Measurements from ENCODE around the gene COL6A5.

GRCh38 chr3:130426206-130426605 is 80.7 kb downstream of the COL6A5 start:
- no peak for TF ChIP-seq RCOR1 (conservative IDR thresholded peaks at IDR 0.05; ENCODE audit: low read depth, low read length)
- TF ChIP-seq SIN3A (IDR thresholded peaks at IDR 0.05; ENCODE audit: low read depth, low read length) = no peak

Measured in GM12878 (cell line).